GM12891 (cell line): ENCODE data around the gene FXYD6.

ENCODE experiments used
- POLR2A ChIP-seq: IDR thresholded peaks from 2 replicates; pipeline ENCODE4 v1.6.1; 2011; ENCODE audit warnings: low read depth, low read length, control low read depth
- POLR2AphosphoS5 ChIP-seq: IDR thresholded peaks from 2 replicates; pipeline ENCODE4 v1.6.1; 2011; ENCODE audit warnings: low read depth, low read length, control low read depth
- POU2F2 ChIP-seq: IDR thresholded peaks from 2 replicates; pipeline ENCODE4 v1.6.1; 2011; ENCODE audit warnings: low read depth, mild to moderate bottlenecking, control low read depth, low read length, moderate library complexity
- SPI1 ChIP-seq: IDR thresholded peaks from 2 replicates; pipeline ENCODE4 v1.6.1; 2011; ENCODE audit warnings: low read depth, low read length, control low read depth
- TAF1 ChIP-seq: IDR thresholded peaks from 2 replicates; pipeline ENCODE4 v1.6.1; 2011; ENCODE audit warnings: low read depth, low read length, control low read depth

GRCh38 chr11:117891362-117891761 is 14.9 kb upstream of the FXYD6 start:
- TF ChIP-seq TAF1 = no peak
- TF ChIP-seq POLR2A = no peak
- no peak for TF ChIP-seq SPI1
- TF ChIP-seq POLR2AphosphoS5 = no peak
- TF ChIP-seq POU2F2 = no peak
